WTC11 (cell line): ENCODE measurements around the gene NAA80. TPM values are rescaled to one million over a fixed set of nuclear protein-coding genes. Genes with fewer than 3 reads are reported as not detected.

Experiments used
- CREM ChIP-seq: sonication (generic); formaldehyde crosslinking; IDR thresholded peaks from 2 replicates; pipeline ENCODE4 v1.8.1; 2022; ENCODE audit warnings: mild to moderate bottlenecking, missing genetic modification reagents, moderate library complexity
- CTCF ChIP-seq: fragments of 200-600 bp; IDR thresholded peaks from 2 replicates; pipeline ENCODE4 v1.8.0; 2022; ENCODE audit warnings: antibody characterized with exemption
- ELF4 ChIP-seq: sonication (generic); formaldehyde crosslinking; IDR thresholded peaks from 2 replicates; pipeline ENCODE4 v1.8.1; 2022; ENCODE audit warnings: low read depth, mild to moderate bottlenecking, moderate library complexity, missing genetic modification reagents
- ESRRA ChIP-seq: sonication (generic); formaldehyde crosslinking; IDR thresholded peaks from 2 replicates; pipeline ENCODE4 v1.8.1; 2022; ENCODE audit warnings: mild to moderate bottlenecking, missing genetic modification reagents, borderline replicate concordance
- FOXP1 ChIP-seq: sonication (generic); formaldehyde crosslinking; IDR thresholded peaks from 2 replicates; pipeline ENCODE4 v1.8.0; 2022; ENCODE audit warnings: missing genetic modification reagents, mild to moderate bottlenecking, moderate library complexity, borderline replicate concordance
- HMGXB4 ChIP-seq: sonication (generic); formaldehyde crosslinking; IDR thresholded peaks from 2 replicates; pipeline ENCODE4 v1.8.1; 2023; ENCODE audit warnings: mild to moderate bottlenecking, moderate library complexity, missing genetic modification reagents
- IRF2 ChIP-seq: sonication (generic); formaldehyde crosslinking; IDR thresholded peaks from 2 replicates; pipeline ENCODE4 v1.8.0; 2022; ENCODE audit warnings: low read depth, missing genetic modification reagents, borderline replicate concordance
- NFE2L1 ChIP-seq: sonication (generic); formaldehyde crosslinking; IDR thresholded peaks from 2 replicates; pipeline ENCODE4 v1.8.1; 2023; ENCODE audit warnings: missing genetic modification reagents
- NFYB ChIP-seq: sonication (generic); formaldehyde crosslinking; conservative IDR thresholded peaks from 2 replicates; pipeline ENCODE4 v1.8.0; 2022; ENCODE audit warnings: low read depth, missing genetic modification reagents
- RORB ChIP-seq: fragments of 250-450 bp; sonication (Bioruptor Pico); IDR thresholded peaks from 2 replicates; pipeline ENCODE4 v1.9.0; 2021; ENCODE audit warnings: mild to moderate bottlenecking
- SMAD4 ChIP-seq: sonication (generic); formaldehyde crosslinking; IDR thresholded peaks from 2 replicates; pipeline ENCODE4 v1.8.0; 2022; ENCODE audit warnings: mild to moderate bottlenecking, missing genetic modification reagents
- TCF7 ChIP-seq: sonication (generic); formaldehyde crosslinking; IDR thresholded peaks from 2 replicates; pipeline ENCODE4 v1.8.0; 2022; ENCODE audit warnings: mild to moderate bottlenecking, low read depth, missing genetic modification reagents, moderate library complexity
- USF1 ChIP-seq: sonication (generic); formaldehyde crosslinking; IDR thresholded peaks from 2 replicates; pipeline ENCODE4 v1.8.0; 2022; ENCODE audit warnings: mild to moderate bottlenecking, missing genetic modification reagents
- ZBTB21 ChIP-seq: sonication (generic); formaldehyde crosslinking; IDR thresholded peaks from 2 replicates; pipeline ENCODE4 v1.8.1; 2023; ENCODE audit warnings: mild to moderate bottlenecking, missing genetic modification reagents, borderline replicate concordance
- ZNF121 ChIP-seq: sonication (generic); formaldehyde crosslinking; IDR thresholded peaks from 2 replicates; pipeline ENCODE4 v1.8.0; 2023; ENCODE audit warnings: missing genetic modification reagents
- ZNF532 ChIP-seq: fragments of 250-450 bp; sonication (Bioruptor Pico); IDR thresholded peaks from 2 replicates; pipeline ENCODE4 v1.9.0; 2021; ENCODE audit warnings: mild to moderate bottlenecking, borderline replicate concordance
- total RNA-seq: library from RNA; stranded (reverse); gene quantifications from 3 replicates; pipeline ENCODE4 v1.2.3, GENCODE V29; 2021
- TF ChIP-seq, protein P1 (sequence below): fragments of 250-450 bp; sonication (Bioruptor Pico); conservative IDR thresholded peaks from 2 replicates; pipeline ENCODE4 v1.9.0; 2021; ENCODE audit warnings: mild to moderate bottlenecking
- TF ChIP-seq, protein P2 (sequence below): fragments of 250-450 bp; sonication (Bioruptor Pico); IDR thresholded peaks from 2 replicates; pipeline ENCODE4 v2.1.2; 2022; ENCODE audit warnings: mild to moderate bottlenecking, moderate library complexity
- TF ChIP-seq, protein P3 (sequence below): sonication (generic); formaldehyde crosslinking; IDR thresholded peaks from 2 replicates; pipeline ENCODE4 v1.8.1; 2022; ENCODE audit warnings: missing genetic modification reagents, borderline replicate concordance
- TF ChIP-seq, protein P4 (sequence below): sonication (generic); formaldehyde crosslinking; IDR thresholded peaks from 2 replicates; pipeline ENCODE4 v1.8.0; 2023; ENCODE audit warnings: missing genetic modification reagents
- TF ChIP-seq, protein P5 (sequence below): sonication (generic); formaldehyde crosslinking; IDR thresholded peaks from 2 replicates; pipeline ENCODE4 v1.8.1; 2022; ENCODE audit warnings: mild to moderate bottlenecking, missing genetic modification reagents, moderate library complexity, borderline replicate concordance

The NAA80 gene
- total RNA-seq, 1 experiment from 2014 or later, result 17.3 TPM

GRCh38 chr3:50260027-50260941, 38.9 kb downstream of the NAA80 start (continued):
- TF ChIP-seq, protein P1, sequence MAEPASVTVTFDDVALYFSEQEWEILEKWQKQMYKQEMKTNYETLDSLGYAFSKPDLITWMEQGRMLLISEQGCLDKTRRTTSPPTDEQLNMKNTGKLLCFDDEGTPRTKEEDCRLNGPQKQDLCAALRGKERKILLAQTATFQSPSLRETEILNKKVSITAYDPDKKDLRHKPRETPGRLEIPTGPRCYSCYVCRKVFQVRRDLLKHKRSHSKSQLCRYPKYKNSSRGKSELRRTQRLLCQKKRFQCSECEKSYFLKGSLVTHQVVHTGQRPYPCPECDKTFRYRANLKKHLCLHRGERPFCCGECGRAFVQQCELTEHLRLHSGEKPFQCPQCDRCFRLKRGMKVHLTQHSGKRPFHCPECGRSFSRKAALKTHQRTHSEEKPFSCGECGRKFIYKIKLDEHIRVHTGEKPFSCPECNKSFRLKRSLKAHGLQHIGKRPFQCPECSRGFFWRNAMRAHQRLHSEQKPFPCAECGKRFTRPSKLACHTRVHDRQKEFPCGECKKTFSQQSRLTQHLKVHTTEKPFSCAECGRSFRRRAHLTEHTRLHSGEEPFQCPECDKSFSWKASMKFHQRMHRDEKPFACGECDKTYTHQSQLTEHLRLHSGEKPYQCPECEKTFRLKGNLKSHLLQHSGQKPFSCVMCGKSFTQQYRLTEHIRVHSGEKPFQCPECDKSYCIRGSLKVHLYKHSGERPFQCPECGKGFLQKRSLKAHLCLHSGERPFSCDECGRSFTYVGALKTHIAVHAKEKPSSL, result no peak
- no peak for TF ChIP-seq SMAD4
- TF ChIP-seq CTCF, result peak; percentile 98
- no peak for TF ChIP-seq ELF4 (CRISPR knock-in tag)
- TF ChIP-seq ZBTB21, result peak; percentile 41; the same call in 1 of the 2 replicates
- TF ChIP-seq ZNF532 (CRISPR knock-in tag), result no peak
- TF ChIP-seq, protein P2, sequence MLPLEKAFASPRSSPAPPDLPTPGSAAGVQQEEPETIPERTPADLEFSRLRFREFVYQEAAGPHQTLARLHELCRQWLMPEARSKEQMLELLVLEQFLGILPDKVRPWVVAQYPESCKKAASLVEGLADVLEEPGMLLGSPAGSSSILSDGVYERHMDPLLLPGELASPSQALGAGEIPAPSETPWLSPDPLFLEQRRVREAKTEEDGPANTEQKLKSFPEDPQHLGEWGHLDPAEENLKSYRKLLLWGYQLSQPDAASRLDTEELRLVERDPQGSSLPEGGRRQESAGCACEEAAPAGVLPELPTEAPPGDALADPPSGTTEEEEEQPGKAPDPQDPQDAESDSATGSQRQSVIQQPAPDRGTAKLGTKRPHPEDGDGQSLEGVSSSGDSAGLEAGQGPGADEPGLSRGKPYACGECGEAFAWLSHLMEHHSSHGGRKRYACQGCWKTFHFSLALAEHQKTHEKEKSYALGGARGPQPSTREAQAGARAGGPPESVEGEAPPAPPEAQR, result no peak
- peak; percentile 82; the same call in 1 of the 2 replicates for TF ChIP-seq CREM (CRISPR knock-in tag)
- TF ChIP-seq, protein P3, sequence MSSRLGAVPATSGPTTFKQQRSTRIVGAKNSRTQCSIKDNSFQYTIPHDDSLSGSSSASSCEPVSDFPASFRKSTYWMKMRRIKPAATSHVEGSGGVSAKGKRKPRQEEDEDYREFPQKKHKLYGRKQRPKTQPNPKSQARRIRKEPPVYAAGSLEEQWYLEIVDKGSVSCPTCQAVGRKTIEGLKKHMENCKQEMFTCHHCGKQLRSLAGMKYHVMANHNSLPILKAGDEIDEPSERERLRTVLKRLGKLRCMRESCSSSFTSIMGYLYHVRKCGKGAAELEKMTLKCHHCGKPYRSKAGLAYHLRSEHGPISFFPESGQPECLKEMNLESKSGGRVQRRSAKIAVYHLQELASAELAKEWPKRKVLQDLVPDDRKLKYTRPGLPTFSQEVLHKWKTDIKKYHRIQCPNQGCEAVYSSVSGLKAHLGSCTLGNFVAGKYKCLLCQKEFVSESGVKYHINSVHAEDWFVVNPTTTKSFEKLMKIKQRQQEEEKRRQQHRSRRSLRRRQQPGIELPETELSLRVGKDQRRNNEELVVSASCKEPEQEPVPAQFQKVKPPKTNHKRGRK (CRISPR knock-in tag), result no peak
- TF ChIP-seq ZNF121 (CRISPR knock-in tag), result no peak
- no peak for TF ChIP-seq RORB
- TF ChIP-seq, protein P4, sequence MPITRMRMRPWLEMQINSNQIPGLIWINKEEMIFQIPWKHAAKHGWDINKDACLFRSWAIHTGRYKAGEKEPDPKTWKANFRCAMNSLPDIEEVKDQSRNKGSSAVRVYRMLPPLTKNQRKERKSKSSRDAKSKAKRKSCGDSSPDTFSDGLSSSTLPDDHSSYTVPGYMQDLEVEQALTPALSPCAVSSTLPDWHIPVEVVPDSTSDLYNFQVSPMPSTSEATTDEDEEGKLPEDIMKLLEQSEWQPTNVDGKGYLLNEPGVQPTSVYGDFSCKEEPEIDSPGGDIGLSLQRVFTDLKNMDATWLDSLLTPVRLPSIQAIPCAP (CRISPR knock-in tag), result no peak
- TF ChIP-seq FOXP1 (CRISPR knock-in tag), result no peak; the same call in 1 of the 2 replicates
- TF ChIP-seq TCF7, result no peak
- TF ChIP-seq NFE2L1 (CRISPR knock-in tag), result peak; percentile 48; the same call in 1 of the 2 replicates
- no peak for TF ChIP-seq NFYB
- TF ChIP-seq, protein P5, sequence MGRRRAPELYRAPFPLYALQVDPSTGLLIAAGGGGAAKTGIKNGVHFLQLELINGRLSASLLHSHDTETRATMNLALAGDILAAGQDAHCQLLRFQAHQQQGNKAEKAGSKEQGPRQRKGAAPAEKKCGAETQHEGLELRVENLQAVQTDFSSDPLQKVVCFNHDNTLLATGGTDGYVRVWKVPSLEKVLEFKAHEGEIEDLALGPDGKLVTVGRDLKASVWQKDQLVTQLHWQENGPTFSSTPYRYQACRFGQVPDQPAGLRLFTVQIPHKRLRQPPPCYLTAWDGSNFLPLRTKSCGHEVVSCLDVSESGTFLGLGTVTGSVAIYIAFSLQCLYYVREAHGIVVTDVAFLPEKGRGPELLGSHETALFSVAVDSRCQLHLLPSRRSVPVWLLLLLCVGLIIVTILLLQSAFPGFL, result no peak
- TF ChIP-seq HMGXB4, result no peak; the same call in 1 of the 2 replicates
- TF ChIP-seq IRF2 (CRISPR knock-in tag), result no peak
- no peak for TF ChIP-seq USF1 (CRISPR knock-in tag)
- TF ChIP-seq ESRRA (CRISPR knock-in tag), result no peak
